GM12873 (cell line): ENCODE results near the gene CLOCK.
A peak's percentile ranks its signal among the peaks of the same experiment; 100 is the strongest.

Experiments
- TF ChIP-seq, protein P1 (sequence below): IDR thresholded peaks from 2 replicates; pipeline ENCODE4 v1.5.1; 2012; ENCODE audit warnings: low read depth, mild to moderate bottlenecking, moderate library complexity, low read length, control low read depth; ENCODE audit not compliant: insufficient read depth; ENCODE audit errors: missing control alignments

CLOCK gene

GRCh38 chr4:55547918-55548317 lies 1.2 kb upstream of the CLOCK start:
- TF ChIP-seq, protein P1, sequence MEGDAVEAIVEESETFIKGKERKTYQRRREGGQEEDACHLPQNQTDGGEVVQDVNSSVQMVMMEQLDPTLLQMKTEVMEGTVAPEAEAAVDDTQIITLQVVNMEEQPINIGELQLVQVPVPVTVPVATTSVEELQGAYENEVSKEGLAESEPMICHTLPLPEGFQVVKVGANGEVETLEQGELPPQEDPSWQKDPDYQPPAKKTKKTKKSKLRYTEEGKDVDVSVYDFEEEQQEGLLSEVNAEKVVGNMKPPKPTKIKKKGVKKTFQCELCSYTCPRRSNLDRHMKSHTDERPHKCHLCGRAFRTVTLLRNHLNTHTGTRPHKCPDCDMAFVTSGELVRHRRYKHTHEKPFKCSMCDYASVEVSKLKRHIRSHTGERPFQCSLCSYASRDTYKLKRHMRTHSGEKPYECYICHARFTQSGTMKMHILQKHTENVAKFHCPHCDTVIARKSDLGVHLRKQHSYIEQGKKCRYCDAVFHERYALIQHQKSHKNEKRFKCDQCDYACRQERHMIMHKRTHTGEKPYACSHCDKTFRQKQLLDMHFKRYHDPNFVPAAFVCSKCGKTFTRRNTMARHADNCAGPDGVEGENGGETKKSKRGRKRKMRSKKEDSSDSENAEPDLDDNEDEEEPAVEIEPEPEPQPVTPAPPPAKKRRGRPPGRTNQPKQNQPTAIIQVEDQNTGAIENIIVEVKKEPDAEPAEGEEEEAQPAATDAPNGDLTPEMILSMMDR, result no peak

- TF ChIP-seq, protein P1, result no peak
These were observed 709 bp upstream of the CLOCK start for GRCh38 chr4:55547466-55547770.

DNA sequence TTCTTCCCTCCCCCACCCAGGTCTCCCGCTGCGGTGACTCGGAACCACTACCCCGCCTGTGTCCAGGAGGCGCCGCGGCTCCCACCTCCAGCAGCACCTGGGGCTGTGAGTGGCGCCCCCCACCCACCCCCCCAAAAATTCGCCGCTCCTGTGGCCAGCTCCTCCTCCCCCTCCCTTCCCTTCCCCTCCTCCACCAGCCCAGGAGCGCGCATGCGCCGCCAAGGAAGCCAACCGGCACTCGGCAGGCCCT lies 278 bp downstream of the CLOCK start:
- TF ChIP-seq, protein P1, result no peak

GRCh38 chr4:55545641-55546505 lies 836 bp downstream of the CLOCK start:
- TF ChIP-seq, protein P1, result no peak

GRCh38 chr4:55545151-55545550 lies 1.6 kb downstream of the CLOCK start:
- TF ChIP-seq, protein P1, result no peak

GRCh38 chr4:55543858-55544257 lies 2.9 kb downstream of the CLOCK start:
- TF ChIP-seq, protein P1, result peak; percentile 8

DNA sequence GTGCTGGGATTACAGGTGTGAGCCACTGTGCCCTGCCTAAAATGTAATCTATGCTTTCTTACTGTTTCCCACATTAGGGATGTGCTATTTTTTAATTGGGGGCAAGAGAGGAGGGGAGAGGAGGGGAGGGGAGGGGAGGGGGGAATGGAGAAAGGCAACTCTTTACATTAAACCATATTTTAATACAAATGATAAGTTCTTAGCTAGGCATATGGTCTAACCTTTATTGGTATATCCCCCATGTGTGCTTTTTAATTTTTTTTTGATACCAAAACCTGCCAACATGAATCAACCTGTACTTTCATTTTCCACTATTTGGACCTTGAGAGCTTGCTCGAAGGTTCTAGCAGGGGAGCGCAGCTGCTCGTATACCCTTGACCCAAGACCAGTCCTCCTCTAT lies 6.4 kb downstream of the CLOCK start:
- TF ChIP-seq, protein P1, result no peak
